SKM-1 treated with dmso at 0.1 percent for 144 hours (cell line): ENCODE measurements around the gene KLHDC8B.
A peak's percentile ranks its signal among the peaks of the same experiment; 100 is the strongest.

Source experiments
- DNase-seq: peaks from one replicate; lab custom pipeline; 2025; ENCODE audit not compliant: unreplicated experiment; lab: John Stamatoyannopoulos, UW

KLHDC8B gene

GRCh38 chr3:49158103-49158709, 13.2 kb upstream of the KLHDC8B start:
- peak; percentile 16 for DNase-seq

- DNase-seq, result no peak
These were observed 12.6 kb upstream of the KLHDC8B start for GRCh38 chr3:49158792-49159191.

- DNase-seq, result no peak
These were observed 10.2 kb upstream of the KLHDC8B start for GRCh38 chr3:49161197-49161596.

- peak; percentile 72 for DNase-seq
These were observed 9.4 kb upstream of the KLHDC8B start for GRCh38 chr3:49161808-49162530.

GRCh38 chr3:49162751-49163419, 8.5 kb upstream of the KLHDC8B start:
- no peak for DNase-seq

GRCh38 chr3:49163609-49164008, 7.8 kb upstream of the KLHDC8B start:
- DNase-seq, result no peak

- no peak for DNase-seq
These were observed 6.2 kb upstream of the KLHDC8B start for GRCh38 chr3:49164983-49165720.

GRCh38 chr3:49165771-49166751, 5.3 kb upstream of the KLHDC8B start, which contains the start of gene CCDC71:
TSS of gene CCDC71 (minus strand) at chr3:49166331. CDS start at chr3:49164208, 2,123 bp downstream.
- DNase-seq, result peak; percentile 37

- no peak for DNase-seq
These were observed 4.4 kb upstream of the KLHDC8B start for GRCh38 chr3:49166752-49167556.

GRCh38 chr3:49170744-49171118, 667 bp upstream of the KLHDC8B start:
- DNase-seq, result no peak

- no peak for DNase-seq
These were observed 540 bp downstream of the KLHDC8B start for GRCh38 chr3:49171775-49172500.

- no peak for DNase-seq
These were observed 1.2 kb downstream of the KLHDC8B start for GRCh38 chr3:49172551-49173041.

- no peak for DNase-seq
These were observed 1.9 kb downstream of the KLHDC8B start for GRCh38 chr3:49173116-49173791.

GRCh38 chr3:49173792-49174170, 2.4 kb downstream of the KLHDC8B start:
- no peak for DNase-seq

GRCh38 chr3:49174397-49174985, 3.1 kb downstream of the KLHDC8B start:
- no peak for DNase-seq

GRCh38 chr3:49175530-49175929, 4.1 kb downstream of the KLHDC8B start:
- DNase-seq, result no peak

GRCh38 chr3:49177073-49177472, 5.7 kb downstream of the KLHDC8B start:
- no peak for DNase-seq

- DNase-seq, result no peak
These were observed 8.7 kb downstream of the KLHDC8B start for GRCh38 chr3:49180116-49180515.
